Bronchial epithelial cell (primary cell): ENCODE results near the gene CHTF8. TPM values are rescaled to one million over a fixed set of nuclear protein-coding genes. Genes with fewer than 3 reads are reported as not detected.

Source experiments
- DNase-seq: peaks from one replicate; pipeline ENCODE4 v3.0.0-alpha.2; 2010; ENCODE audit warnings: low read depth
- FAIRE-seq: peaks from 2 replicates; lab custom pipeline; 2011; peaks lifted over from hg19 to GRCh38; lab: Jason Lieb, UNC
- H3K27me3 ChIP-seq: 2 replicates; pipeline ENCODE4 v1.5.1; 2011; ENCODE audit warnings: low read length; ENCODE audit not compliant: control insufficient read depth, insufficient read depth
- H3K36me3 ChIP-seq: 2 replicates; pipeline ENCODE4 v1.5.1; 2011; ENCODE audit warnings: low read length; ENCODE audit not compliant: control insufficient read depth, insufficient read depth
- H3K4me3 ChIP-seq: 2 replicates; pipeline ENCODE4 v1.5.1; 2011; ENCODE audit warnings: mild to moderate bottlenecking, low read depth, low read length, control low read depth
- total RNA-seq: library from RNA; depleted of rRNA; stranded (reverse); fragments of >200 nt; gene quantifications from 2 replicates; pipeline ENCODE4 v1.2.1, GENCODE V29; 2014
- TF ChIP-seq, protein P1 (sequence below): IDR thresholded peaks from 2 replicates; pipeline ENCODE4 v1.5.1; 2011; ENCODE audit warnings: mild to moderate bottlenecking, moderate library complexity, low read length, control low read depth, inconsistent platforms; ENCODE audit not compliant: insufficient read depth, severe bottlenecking

CHTF8 gene
- total RNA-seq, 1 donor from 2014 or later = 34.8 TPM

DNA sequence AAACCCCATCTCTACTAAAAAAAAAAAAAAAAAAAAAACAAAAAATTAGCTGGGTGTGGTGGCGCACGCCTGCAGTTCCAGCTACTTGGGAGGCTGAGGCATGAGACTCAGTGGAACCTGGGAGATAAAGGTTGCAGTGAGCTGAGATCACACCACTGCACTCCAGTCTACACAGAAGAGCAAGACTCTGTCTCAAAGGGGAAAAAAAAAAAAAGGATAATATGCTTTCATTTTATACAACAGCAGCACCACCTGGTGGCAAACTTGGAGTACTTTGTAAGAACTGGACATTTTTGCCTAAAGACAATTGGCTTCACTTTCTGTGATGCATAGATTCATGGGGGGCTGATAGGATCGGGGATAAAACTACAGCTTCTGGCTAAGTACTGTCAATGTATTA, 8.5 kb downstream of the CHTF8 start:
- Histone ChIP-seq H3K27me3 (no peaks in the 10 kb centered on the region), H3K36me3 (peaks cover 12% of the 10 kb centered on the region), H3K4me3 (no peak overlapping the region)
- DNase-seq (peak; percentile 59), FAIRE-seq (no peak)
- TF ChIP-seq, protein P1, sequence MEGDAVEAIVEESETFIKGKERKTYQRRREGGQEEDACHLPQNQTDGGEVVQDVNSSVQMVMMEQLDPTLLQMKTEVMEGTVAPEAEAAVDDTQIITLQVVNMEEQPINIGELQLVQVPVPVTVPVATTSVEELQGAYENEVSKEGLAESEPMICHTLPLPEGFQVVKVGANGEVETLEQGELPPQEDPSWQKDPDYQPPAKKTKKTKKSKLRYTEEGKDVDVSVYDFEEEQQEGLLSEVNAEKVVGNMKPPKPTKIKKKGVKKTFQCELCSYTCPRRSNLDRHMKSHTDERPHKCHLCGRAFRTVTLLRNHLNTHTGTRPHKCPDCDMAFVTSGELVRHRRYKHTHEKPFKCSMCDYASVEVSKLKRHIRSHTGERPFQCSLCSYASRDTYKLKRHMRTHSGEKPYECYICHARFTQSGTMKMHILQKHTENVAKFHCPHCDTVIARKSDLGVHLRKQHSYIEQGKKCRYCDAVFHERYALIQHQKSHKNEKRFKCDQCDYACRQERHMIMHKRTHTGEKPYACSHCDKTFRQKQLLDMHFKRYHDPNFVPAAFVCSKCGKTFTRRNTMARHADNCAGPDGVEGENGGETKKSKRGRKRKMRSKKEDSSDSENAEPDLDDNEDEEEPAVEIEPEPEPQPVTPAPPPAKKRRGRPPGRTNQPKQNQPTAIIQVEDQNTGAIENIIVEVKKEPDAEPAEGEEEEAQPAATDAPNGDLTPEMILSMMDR = peak; percentile 59

DNA sequence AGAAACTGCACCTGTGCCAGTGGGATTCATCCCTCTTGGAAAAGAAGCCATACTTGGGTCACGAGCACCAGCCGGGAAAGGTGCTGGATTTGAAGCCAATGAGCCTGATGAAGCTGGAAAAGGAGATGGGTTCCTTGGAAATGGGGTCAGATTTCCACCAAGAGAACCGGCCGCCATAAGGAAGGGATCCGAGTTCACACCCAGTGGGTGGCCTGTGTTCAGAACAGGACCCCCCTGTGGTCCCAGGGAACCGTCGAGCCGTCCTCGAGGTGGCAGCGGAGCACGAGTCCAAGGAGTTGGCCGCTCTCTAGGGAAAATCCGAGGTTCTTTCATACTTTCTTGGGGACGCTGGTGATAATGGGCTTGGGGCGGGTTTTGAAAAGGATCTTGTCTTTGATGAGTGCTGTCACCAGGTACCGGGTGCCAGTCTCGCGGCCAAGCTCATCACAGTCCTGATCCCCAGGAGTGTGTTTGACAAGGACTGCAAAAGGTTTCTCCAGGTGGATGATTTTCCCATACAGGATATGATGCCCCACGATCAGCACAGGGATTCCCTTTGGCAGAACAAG, 12.2 kb downstream of the CHTF8 start:
- DNase-seq (no peak), FAIRE-seq (no peak)
- Histone ChIP-seq H3K4me3 (no peak overlapping the region), H3K27me3 (no peaks in the 10 kb centered on the region), H3K36me3 (peaks cover 17% of the 10 kb centered on the region)
- TF ChIP-seq, protein P1 = no peak

DNA sequence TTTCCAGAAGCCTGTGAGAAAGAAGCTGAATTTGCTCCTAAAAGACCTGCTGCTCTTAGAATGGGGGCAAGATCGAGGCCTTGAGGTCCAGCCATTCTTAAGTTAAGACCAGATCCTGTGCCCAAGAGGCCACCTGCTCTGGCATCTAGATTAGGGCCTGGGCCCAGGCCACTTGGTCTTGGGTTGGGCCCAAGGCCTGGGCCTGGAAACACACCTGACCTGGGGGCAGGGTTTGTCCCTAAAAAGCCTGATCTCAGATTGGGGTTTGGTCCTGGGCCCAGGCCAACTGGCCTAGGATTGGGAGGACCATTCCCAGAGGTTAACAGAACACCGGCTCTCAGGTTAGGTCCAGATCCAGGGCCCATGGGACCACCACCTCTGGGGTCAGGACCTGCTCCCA, 12.9 kb downstream of the CHTF8 start:
- DNase-seq (no peak), FAIRE-seq (no peak)
- Histone ChIP-seq H3K36me3 (peaks cover 22% of the 10 kb centered on the region), H3K4me3 (no peak overlapping the region), H3K27me3 (no peaks in the 10 kb centered on the region)
- TF ChIP-seq, protein P1 = no peak

DNA sequence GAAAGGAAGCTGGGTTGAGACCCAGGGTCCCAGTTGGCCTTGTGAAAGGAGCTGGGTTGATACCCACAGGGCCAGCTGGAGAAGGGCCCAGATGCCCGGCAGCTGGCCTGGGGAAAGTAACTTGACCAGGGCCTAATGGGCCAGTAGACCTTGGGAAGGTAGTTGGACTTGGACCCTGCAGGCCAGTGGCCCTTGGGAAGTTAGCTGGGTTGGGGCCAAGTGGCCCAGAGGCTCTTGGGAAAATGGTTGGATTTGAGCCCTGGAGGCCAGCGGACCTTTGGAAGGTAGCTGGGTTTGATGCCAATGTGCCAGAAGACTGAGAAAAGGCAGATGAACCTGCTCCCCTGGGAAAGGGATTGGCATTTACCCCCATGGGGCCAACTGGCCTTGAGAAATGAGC, 13.4 kb downstream of the CHTF8 start:
- peaks cover 26% of the 10 kb centered on the region for H3K36me3 ChIP-seq

DNA sequence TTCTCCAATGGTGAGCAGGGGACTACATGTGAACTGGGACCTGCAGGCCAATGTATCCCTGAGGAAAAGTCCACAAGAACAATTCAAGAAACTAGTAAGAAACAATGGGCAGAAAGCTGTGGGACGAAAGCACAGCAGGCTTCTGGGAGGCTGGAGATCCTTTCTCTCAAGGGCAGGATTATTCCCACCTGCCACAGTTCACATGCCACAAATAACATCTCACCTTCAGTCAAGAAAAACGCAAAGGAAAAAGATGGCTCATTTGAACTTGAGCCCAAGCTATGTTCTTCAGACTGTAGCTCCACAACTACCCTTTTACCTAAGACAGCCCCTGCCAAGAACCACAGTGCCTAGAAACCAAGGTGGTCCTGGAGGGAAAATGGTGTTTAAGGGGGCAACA, 13.9 kb downstream of the CHTF8 start:
- no peak for DNase-seq
- H3K27me3 ChIP-seq = no peaks in the 10 kb centered on the region
- FAIRE-seq = no peak
- no peak overlapping the region for H3K4me3 ChIP-seq
- TF ChIP-seq, protein P1 = no peak
- H3K36me3 ChIP-seq = peaks cover 31% of the 10 kb centered on the region

More for the DNA sequence above, 13.4 kb downstream of the CHTF8 start:
- DNase-seq (no peak), FAIRE-seq (no peak)
- Histone ChIP-seq H3K4me3 (no peak overlapping the region), H3K27me3 (no peaks in the 10 kb centered on the region)
- TF ChIP-seq, protein P1 = no peak

DNA sequence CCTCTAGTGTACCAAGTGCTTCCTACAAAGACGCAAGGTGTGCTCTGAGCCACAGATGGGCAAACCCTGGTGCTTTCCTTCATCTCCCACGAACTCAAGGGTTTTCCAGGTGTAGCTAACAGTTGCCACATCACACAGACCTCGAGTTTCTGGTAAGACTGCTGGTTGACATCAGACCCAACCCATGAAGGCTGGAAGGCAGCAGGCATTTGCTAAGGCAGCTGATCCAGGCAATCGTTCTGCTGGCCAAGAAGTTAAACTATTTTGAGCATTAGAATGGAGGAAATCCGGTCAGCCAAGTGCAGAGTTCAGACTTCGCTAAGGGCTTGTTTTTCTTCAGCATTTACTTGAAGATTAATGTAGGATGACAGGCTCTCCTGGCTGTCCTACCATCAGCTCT, 15.5 kb downstream of the CHTF8 start:
- no peak overlapping the region for H3K4me3 ChIP-seq
- H3K27me3 ChIP-seq = no peaks in the 10 kb centered on the region
- TF ChIP-seq, protein P1 = no peak
- no peak for FAIRE-seq
- peaks cover 39% of the 10 kb centered on the region for H3K36me3 ChIP-seq
- DNase-seq = no peak
